Measurements from ENCODE around the gene JAM3. TPM values are rescaled to one million over a fixed set of nuclear protein-coding genes. Genes with fewer than 3 reads are reported as not detected.
A peak's percentile ranks its signal among the peaks of the same experiment; 100 is the strongest.

JAM3 gene
- total RNA-seq, 1 donor from 2014 or later: 438 TPM

DNA sequence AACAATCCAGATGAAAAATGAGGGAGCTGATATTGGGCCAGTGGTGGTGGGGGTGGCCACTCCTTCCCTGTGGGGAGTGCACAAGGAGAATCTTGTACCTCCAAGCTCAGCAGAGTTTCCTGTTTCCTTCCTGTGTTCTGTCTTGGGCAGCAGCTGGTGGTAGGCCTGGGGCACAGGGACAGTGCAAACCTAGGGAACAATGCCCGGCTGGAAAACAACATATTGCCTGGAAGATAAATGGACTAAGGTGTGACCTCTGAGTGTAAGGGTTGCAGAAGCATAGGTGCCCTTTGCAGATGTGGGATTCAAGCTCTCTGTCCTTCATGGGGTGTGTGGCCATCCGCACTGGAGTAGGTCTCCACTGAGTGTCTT is 5.8 kb upstream of the JAM3 start:
- Mint-ChIP-seq H3K4me3 (ENCODE audit: unreplicated experiment) (peak overlapping the region; percentile 49), H3K36me3 (ENCODE audit: low read depth, unreplicated experiment) (no peaks in the 10 kb centered on the region), H3K27me3 (ENCODE audit: unreplicated experiment) (peaks cover 11% of the 10 kb centered on the region), H3K27ac (ENCODE audit: unreplicated experiment) (peak overlapping the region; percentile 93), H3K9me3 (ENCODE audit: unreplicated experiment) (no peaks in the 10 kb centered on the region), H3K4me1 (ENCODE audit: unreplicated experiment) (peaks cover 81% of the 10 kb centered on the region)
- TF ChIP-seq, protein P1, sequence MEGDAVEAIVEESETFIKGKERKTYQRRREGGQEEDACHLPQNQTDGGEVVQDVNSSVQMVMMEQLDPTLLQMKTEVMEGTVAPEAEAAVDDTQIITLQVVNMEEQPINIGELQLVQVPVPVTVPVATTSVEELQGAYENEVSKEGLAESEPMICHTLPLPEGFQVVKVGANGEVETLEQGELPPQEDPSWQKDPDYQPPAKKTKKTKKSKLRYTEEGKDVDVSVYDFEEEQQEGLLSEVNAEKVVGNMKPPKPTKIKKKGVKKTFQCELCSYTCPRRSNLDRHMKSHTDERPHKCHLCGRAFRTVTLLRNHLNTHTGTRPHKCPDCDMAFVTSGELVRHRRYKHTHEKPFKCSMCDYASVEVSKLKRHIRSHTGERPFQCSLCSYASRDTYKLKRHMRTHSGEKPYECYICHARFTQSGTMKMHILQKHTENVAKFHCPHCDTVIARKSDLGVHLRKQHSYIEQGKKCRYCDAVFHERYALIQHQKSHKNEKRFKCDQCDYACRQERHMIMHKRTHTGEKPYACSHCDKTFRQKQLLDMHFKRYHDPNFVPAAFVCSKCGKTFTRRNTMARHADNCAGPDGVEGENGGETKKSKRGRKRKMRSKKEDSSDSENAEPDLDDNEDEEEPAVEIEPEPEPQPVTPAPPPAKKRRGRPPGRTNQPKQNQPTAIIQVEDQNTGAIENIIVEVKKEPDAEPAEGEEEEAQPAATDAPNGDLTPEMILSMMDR (IDR thresholded peaks at IDR 0.05; ENCODE audit: unreplicated experiment): no peak
- DNase-seq (ENCODE audit: low spot score): peak; percentile 43

DNA sequence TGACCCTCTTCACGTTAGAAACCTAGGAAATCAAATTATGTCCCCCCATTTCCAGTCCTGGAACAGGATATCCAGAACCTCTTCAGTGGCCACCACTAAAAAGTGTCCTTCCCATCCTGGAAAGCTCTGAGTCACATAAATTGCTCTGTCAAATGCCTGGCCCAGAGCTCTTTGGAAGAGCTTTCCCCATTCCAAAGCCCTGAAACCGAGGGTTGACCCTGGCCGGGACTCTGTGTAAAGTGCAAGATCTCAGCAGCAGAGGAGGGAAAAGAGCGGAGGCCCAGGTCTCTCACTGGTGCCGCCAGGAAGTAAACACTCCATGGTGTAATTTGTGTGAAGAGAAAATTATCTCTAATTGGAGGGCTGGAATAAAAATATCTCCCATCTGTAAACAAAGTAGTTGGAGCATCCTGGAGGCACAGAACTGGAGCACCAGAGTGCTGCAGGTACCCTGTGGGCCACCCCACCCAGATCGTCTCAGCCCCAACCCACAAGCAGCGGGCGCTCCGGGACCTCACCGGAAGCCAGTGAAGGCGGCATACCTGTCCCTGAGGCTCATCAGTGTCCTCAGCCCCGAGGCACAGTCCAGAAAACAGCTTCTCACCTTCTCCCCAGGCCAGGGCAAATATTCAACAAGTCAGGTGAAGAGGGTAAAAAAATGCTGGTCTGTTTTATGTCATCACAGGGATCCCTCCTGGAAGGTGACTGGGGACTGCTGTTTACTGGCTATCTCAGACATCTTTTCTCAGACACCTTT is 4.7 kb upstream of the JAM3 start:
- peak overlapping the region; percentile 93 for H3K27ac Mint-ChIP-seq (ENCODE audit: unreplicated experiment)
- no peak for DNase-seq (ENCODE audit: low spot score)
- TF ChIP-seq, protein P1 (IDR thresholded peaks at IDR 0.05; ENCODE audit: unreplicated experiment): no peak
- no peaks in the 10 kb centered on the region for H3K36me3 Mint-ChIP-seq (ENCODE audit: low read depth, unreplicated experiment)
- peaks cover 13% of the 10 kb centered on the region for H3K27me3 Mint-ChIP-seq (ENCODE audit: unreplicated experiment)
- no peaks in the 10 kb centered on the region for H3K9me3 Mint-ChIP-seq (ENCODE audit: unreplicated experiment)
- H3K4me1 Mint-ChIP-seq (ENCODE audit: unreplicated experiment): peaks cover 79% of the 10 kb centered on the region
- H3K4me3 Mint-ChIP-seq (ENCODE audit: unreplicated experiment): no peak overlapping the region

DNA sequence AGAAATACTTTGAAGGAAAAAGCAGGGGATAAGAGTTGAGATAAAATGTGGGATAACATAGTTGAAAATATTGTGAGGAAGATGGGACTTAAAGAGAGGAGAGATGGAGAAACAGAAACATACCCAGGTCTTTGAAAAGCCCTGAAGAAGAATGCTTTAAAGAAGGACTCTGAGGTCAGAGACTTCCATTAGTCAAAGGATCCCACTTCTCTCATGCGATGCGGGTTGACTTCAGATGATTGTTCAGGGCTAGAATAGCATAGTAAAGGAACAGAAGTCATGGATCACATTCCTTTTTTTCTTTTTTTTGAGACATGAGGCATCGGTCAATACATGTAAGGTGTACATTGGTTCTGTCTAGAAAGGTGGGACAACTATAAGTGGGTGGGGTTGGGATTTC is 3.5 kb upstream of the JAM3 start:
- Mint-ChIP-seq H3K27ac (ENCODE audit: unreplicated experiment) (peak overlapping the region; percentile 18), H3K4me3 (ENCODE audit: unreplicated experiment) (peak overlapping the region; percentile 23), H3K9me3 (ENCODE audit: unreplicated experiment) (no peaks in the 10 kb centered on the region), H3K27me3 (ENCODE audit: unreplicated experiment) (peaks cover 11% of the 10 kb centered on the region), H3K4me1 (ENCODE audit: unreplicated experiment) (peaks cover 71% of the 10 kb centered on the region), H3K36me3 (ENCODE audit: low read depth, unreplicated experiment) (peaks cover 8% of the 10 kb centered on the region)
- TF ChIP-seq, protein P1 (IDR thresholded peaks at IDR 0.05; ENCODE audit: unreplicated experiment): no peak
- DNase-seq (ENCODE audit: low spot score): no peak

DNA sequence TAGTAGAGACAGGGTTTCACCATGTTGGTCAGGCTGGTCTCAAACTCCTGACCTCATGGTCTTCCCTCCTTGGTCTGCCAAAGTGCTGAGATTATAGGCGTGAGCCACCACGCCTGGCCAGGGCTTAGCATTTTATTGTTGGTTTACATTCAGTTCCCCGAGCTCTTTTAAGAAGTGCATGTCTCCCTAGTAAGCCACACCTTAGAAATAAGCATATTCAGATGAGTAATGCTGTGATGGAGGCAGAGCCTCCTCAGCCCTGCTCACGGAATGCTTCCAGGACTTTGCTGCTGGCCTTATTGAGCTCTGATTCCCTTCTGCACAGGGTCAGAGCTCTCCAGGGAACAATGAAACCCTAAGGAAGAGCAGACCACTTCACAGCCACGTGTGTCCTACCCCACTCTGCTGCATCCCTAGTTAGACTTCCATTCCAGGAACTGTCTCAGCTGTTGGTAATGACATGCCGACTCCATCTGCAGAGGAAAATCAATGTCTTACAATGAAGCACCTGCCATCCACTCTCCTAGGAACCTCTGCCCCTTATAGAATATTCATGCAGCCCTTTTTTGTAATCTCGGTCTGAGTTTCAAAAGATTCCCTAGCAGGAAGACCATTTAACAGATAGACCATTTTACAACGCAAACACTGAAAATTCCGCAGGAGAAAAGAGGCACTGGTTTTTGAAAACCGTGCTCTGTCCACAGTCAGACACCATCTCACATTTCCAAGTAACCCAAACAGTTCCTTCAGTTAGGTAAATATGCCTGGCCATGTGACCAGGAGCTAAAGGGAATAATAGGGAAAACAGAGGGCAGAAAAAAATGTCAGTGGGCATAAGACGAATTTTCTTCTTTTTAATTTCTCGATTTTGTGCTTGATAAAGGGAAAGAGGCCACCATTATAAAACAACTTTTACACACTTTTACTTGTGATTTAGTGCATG is 1.7 kb upstream of the JAM3 start:
- peak overlapping the region; percentile 34 for H3K4me3 Mint-ChIP-seq (ENCODE audit: unreplicated experiment)
- H3K9me3 Mint-ChIP-seq (ENCODE audit: unreplicated experiment): no peaks in the 10 kb centered on the region
- peaks cover 8% of the 10 kb centered on the region for H3K27me3 Mint-ChIP-seq (ENCODE audit: unreplicated experiment)
- H3K27ac Mint-ChIP-seq (ENCODE audit: unreplicated experiment): no peak overlapping the region
- peaks cover 12% of the 10 kb centered on the region for H3K36me3 Mint-ChIP-seq (ENCODE audit: low read depth, unreplicated experiment)
- peaks cover 70% of the 10 kb centered on the region for H3K4me1 Mint-ChIP-seq (ENCODE audit: unreplicated experiment)
- no peak for DNase-seq (ENCODE audit: low spot score)
- TF ChIP-seq, protein P1 (IDR thresholded peaks at IDR 0.05; ENCODE audit: unreplicated experiment): no peak

Data from endothelial cell (in vitro differentiated cells).